Left colon (tissue), 2 donors: Measurements from ENCODE around the gene C19orf73. TPM values are rescaled to one million over a fixed set of nuclear protein-coding genes. Genes with fewer than 3 reads are reported as not detected.
"Not testable (repeated sequence)": the region's sequence is repeated elsewhere in the genome, so short reads cannot be mapped to it uniquely, and the experiment has no call there.

ENCODE experiments used
- ATAC-seq: fragments of 200-7000 bp; cut with Tn5 transposase; one replicate; pipeline ENCODE4 v1.9.1; 2020; ENCODE audit warnings: mild to moderate bottlenecking, moderate library complexity
- DNase-seq, 2 donors: peaks; one replicate each; pipeline ENCODE4 v3.0.0-alpha.2; 2020
- intact Hi-C, 2 donors: fragments of 100-400 bp; cut with DNase I in 1 of 2; cut with micrococcal nuclease in 1 of 2; formaldehyde crosslinking; loops; one replicate each; pipeline versions ENCODE4 v1.11.2 to v1.14.0; 2022; cut with DNase I, micrococcal nuclease
- total RNA-seq, 2 donors: library from RNA; stranded (reverse); fragmentation: NEBNext Ultra II Directional; extraction: Animal tissue kit (Norgen Biotek cat#: 25700); gene quantifications; one replicate each; pipeline ENCODE4 v1.2.1, GENCODE V29; 2021
- donor health status: DM: no; HTN: no; CAD: no.
- donor health status: DM: yes; HTN: yes; CAD: no.

C19orf73 gene
- total RNA-seq, 2 donors from 2014 or later, result 1.8 to 2.0 TPM

DNA sequence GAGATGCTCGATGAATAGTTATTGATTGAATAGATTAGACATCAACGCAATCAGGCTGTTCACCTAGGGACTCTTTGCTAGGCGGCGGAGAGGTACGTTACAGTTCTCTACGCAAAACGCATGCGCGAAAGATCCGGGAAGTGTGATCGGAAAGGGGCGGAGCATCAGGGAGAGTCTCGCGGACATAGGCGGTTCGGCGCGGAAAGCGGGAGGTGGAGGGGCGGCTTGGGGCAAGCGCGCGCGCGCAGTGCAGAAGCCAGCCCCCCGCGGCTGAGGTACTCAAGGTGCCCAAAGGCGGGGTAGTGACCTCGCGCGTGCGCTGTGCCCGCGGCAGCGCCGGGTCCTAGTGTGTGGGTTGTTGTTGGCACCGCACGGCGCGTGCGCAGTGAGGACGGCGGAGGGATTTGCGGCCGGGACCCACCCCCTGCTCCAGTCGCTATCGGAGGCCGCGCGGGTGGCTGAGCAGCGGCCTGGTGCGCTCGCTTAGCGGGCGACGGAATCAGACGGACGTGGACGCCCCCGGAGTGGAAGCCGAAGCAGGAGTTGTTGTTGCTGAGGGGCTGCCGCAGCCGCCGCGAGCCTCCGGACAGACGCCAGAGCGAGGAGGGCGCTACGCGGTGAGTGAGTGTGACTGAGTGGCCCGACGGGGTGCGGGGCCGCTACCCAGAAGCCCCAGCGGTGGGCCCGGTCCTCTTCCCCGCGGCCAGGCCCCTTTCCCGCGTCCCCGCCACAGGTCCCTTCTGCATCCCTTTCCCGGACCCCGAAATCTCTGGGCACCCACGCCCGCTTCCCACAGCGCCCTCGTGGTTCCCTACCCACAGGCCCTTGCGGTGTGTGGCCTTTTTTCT lies 33.7 kb downstream of the C19orf73 start, which contains the start of gene SNRNP70:
Gene SNRNP70, plus strand, starts transcription at position 432 of the 848 bp plus-strand sequence. CDS start 964 bp downstream, outside the sequence.
- peak; percentile 99 for DNase-seq
- ATAC-seq, result peak; percentile 95
- intact Hi-C loops, result no loop called here

DNA sequence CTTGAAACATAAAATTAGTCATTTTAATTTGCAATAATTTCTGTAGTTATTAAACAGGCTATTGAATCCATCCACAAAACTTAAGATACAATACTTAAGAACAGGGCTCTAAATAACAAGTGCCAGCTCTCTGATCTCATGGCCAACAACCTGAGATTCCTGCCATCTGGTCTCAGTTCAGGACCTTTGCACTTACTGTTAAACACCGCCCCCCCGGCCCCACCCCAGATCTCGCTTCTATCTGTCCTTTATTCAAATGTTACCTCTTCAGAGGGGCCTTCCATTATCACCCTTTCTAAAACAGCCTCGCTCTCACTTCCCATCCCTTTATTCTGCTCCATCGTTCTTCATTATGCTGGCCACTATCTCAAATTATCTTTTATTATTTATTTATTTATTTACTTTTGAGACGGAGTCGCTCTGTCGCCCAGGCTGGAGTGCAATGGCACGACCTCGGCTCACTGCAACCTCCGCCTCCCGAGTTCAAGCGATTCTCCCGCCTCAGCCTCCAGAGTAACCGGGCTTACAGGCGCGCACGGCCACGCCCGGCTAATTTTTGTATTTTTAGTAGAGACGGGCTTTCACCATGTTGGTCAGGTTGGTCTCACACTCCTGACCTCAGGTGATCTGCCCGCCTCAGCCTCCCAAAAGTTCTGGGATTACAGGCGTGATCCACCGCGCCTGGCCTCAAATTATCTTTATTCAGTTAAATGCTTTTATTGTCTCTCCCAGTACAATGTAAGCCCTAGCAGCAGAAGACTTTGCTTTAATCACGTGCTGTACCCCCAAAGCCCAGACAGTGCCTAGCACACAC lies 34.5 kb downstream of the C19orf73 start:
- DNase-seq (peak in 1 of 2 donors; percentile 39), ATAC-seq (peak; percentile 13)

DNA sequence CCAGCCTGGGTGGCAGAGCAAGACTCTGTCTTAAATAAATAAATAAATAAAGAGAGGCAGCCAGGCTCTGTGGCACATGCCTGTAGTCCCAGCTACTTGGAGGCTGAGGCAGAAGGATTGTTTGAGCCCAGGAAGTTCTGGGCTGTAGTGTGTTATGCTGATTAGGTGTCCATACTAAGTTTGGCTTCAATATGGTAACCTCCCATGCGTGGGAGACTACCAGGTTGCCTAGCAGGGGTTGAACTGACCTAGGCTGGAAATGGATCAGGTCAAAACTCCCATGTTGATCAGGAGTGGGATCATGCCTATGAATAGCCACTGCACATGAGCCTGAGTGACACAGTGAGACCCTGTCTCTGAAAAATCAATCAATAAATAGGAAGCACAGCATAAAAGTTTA lies 37.7 kb downstream of the C19orf73 start:
- ATAC-seq (no peak), DNase-seq (no peak)
- intact Hi-C loops, result no loop called here

More for the DNA sequence above, 34.5 kb downstream of the C19orf73 start:
- intact Hi-C loops, result no loop called here

DNA sequence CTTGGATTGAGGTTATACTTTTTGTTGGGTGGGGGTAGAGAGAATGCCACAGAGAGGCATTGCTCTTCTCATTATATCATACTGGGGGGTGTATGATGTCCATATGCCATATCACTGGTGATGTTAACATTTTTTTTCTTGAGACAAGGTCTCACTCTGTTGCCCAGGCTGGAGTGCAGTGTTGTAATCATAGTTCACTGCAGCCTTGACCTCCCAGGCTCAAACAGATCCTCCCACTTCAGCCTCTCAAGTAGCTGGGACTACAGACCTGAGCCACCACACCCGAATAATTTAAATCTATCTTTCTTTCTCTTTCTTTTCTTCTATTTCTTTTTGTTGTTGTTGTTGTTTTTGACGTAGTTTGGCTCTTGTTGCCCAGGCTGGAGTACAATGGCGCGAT lies 38.6 kb downstream of the C19orf73 start:
- no peak for DNase-seq
- intact Hi-C loops, result no loop called here
- no peak for ATAC-seq

DNA sequence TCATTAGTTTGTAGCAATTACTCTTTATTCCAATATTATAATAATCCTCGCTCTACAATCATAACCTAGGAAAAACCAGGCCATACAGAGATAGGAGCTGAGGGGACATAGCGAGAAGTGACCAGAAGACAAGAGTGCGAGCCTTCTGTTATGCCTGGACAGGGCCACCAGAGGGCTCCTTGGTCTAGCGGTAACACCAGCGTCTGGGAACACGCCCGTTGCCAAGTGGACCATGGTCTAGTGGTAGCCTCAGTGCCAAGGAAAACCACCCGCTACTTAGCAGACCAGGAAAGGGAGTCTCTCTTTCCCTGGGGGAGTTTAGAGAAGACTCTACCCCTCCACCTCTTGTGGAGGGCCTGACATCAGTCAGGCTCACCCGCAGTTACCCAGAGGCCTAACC lies 44.1 kb downstream of the C19orf73 start:
- ATAC-seq, result peak; percentile 74
- intact Hi-C loops, result not testable (repeated sequence)

DNA sequence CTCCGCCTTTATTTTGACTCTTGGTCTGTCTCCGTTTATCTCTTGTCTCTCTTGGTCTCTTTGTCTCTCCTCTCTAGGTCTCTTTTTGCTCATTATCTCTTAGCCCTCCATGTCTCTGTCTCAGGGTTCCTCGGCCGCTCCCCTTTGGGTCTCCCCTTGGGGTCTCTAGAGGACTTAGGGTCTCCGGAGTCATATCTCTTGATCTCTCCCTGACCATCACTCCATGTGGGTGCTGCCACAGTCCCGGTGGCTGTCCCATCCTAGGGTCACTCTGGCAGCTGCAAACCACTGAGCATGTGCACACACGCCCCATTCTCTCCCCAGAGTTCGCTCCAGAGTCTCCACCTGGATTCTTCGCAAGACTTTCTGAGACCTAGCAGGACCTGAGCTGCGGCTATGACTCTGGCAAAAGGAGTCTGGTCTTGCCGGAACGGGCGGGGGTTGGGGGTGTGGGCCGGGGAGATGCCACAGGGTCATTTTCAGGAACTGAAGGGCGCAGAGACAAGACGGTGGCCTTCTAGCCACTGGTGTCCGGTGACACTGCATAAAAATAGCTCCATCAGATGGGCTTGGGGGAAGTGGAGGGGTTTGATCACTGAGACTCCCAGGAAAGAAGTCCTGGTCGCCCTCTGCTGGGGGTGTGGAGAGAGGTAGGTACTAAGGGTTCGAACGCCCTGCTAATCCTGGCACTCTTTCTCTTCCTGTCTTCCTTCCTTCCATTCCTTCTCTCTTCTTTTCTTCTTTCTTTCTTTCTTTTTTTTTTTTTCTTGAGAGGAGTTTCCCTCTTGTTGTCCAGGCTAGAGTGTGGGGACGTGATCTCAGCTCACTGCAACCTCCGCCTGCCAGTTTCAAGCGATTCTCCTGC lies 45.2 kb downstream of the C19orf73 start:
- intact Hi-C loops, result no loop called here
- ATAC-seq (peak; percentile 59), DNase-seq (no peak)

More for the DNA sequence above, 44.1 kb downstream of the C19orf73 start:
- DNase-seq, result peak; percentile 65 to 80

DNA sequence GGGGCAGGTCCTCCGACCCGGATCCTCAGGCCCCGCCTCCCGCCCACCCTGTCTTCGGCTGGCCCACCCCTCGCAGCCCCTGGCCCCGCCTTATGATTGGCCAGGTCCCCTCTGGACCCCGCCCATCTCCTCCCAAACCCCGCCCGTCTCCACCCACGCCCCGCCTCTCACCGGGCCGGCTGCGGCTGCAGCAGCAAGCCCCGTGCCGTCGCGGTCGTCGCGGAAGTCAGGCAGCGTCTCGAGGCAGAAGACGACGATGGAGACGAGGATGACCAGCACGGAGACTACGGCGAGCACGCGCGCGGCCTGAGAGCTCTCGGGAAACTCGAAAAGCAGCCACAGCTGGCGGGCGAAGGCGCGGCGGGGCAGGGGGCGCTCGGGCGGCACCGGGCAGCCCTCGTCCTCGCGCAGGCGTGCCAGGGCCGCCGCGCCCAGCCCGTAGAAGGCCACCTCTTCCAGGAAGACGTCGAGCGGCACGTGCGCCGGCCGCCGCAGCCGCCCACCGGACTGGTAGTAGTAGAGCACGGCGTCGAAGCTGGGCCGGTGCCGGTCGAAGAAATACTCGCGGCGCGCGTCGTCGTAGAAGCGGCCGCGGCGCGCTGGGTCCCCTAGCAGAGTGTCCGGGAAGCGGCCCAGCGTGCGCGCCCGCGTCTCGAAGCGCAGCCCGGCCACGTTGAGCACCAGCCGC lies 46.9 kb downstream of the C19orf73 start:
- ATAC-seq (peak; percentile 39), DNase-seq (peak in 1 of 2 donors; percentile 20)
- intact Hi-C loops, result no loop called here

DNA sequence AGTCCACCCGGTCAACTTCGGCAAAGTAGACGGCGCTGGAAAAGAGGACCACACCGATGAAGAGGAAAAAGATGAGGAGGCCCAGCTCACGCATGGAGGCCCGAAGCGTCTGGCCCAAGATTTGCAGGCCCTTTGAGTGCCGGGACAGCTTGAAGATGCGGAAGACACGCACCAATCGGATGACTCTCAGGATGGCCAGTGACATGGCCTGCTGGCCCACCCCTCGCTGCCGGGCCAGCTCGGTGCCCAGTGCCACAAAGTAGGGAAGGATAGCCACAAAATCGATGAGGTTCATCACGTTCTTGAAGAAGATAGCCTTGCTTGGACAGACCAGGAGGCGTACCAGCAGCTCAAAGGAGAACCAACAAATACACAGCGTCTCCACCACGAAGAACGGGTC lies 48.5 kb downstream of the C19orf73 start:
- intact Hi-C loops, result no loop called here
- ATAC-seq, result no peak
- no peak for DNase-seq

DNA sequence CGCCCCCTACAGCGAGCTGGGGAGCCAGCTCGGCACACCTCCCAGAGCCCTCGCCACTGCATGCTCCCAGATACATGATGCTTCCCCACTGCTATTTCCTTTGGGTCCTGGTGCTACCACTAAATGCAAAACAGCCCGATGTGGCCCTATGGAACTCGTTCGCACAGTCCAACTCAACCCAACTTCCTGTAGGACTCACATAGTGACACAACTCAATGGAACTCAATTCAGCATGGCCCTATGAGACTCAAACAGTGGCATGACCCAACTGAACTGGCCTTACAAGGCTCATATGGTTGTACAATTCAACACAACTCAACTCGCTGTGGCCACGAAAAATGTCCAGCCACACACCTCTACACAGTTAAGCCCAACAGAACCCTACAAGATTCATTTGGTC lies 49.9 kb downstream of the C19orf73 start:
- ATAC-seq (no peak), DNase-seq (no peak)
- intact Hi-C loops, result no loop called here

Other genes with a start within 250 kb of the C19orf73 start
- gene PPP1R15A, start 246.7 kb downstream of the C19orf73 start, total RNA-seq, result 10 to 100 TPM; 39.4 to 40.4 TPM
- gene TULP2, start 220.4 kb downstream of the C19orf73 start, total RNA-seq, result not detected
- 100 to 1,000 TPM; 207 to 210 TPM for gene NUCB1, start 218.8 kb downstream of the C19orf73 start, total RNA-seq
- under 1 TPM in 1 of 2 donors, not detected in 1; 0.56 TPM for gene DHDH, start 185.4 kb downstream of the C19orf73 start, total RNA-seq
- gene BAX, start 164.3 kb downstream of the C19orf73 start, total RNA-seq, result 100 to 1,000 TPM; 128 to 174 TPM
- gene FTL, start 153.8 kb downstream of the C19orf73 start, total RNA-seq, result 1,000 to 10,000 TPM in 1 of 2 donors, 100 to 1,000 TPM in 1; 931 to 1,901 TPM
- gene GYS1, start 125.8 kb downstream of the C19orf73 start, total RNA-seq, result 10 to 100 TPM; 41.4 to 48.6 TPM
- 10 to 100 TPM; 47.9 to 56.7 TPM for gene RUVBL2, start 125.3 kb downstream of the C19orf73 start, total RNA-seq
- not detected for gene LHB, start 102.1 kb downstream of the C19orf73 start, total RNA-seq
- gene CGB3, start 94.8 kb downstream of the C19orf73 start, total RNA-seq, result not detected
- gene CGB2, start 87.3 kb downstream of the C19orf73 start, total RNA-seq, result not detected
- gene CGB1, start 82.2 kb downstream of the C19orf73 start, total RNA-seq, result not detected
- gene CGB5, start 75.3 kb downstream of the C19orf73 start, total RNA-seq, result not detected
- not detected for gene CGB8, start 70.0 kb downstream of the C19orf73 start, total RNA-seq
- gene CGB7, start 61.4 kb downstream of the C19orf73 start, total RNA-seq, result not detected
- gene NTF4, start 54.3 kb downstream of the C19orf73 start, total RNA-seq, result not detected
- not detected for gene KCNA7, start 46.4 kb downstream of the C19orf73 start, total RNA-seq
- gene SNRNP70, start 33.7 kb downstream of the C19orf73 start, total RNA-seq, result 100 to 1,000 TPM; 138 to 143 TPM
- gene LIN7B, start 4.8 kb downstream of the C19orf73 start, total RNA-seq, result 10 to 100 TPM in 1 of 2 donors, 1 to 10 TPM in 1; 8.8 to 11.4 TPM
- 10 to 100 TPM; 21.8 to 24.2 TPM for gene PPFIA3, start 401 bp upstream of the C19orf73 start, total RNA-seq
- 1 to 10 TPM; 1.2 to 1.3 TPM for gene HRC, start 36.3 kb upstream of the C19orf73 start, total RNA-seq
- gene TRPM4, start 38.6 kb upstream of the C19orf73 start, total RNA-seq, result 100 to 1,000 TPM; 244 to 291 TPM
- gene SLC6A16, start 206.0 kb upstream of the C19orf73 start, total RNA-seq, result under 1 TPM; 0.43 to 0.50 TPM
- 1 to 10 TPM; 5.6 to 9.6 TPM for gene CD37, start 216.3 kb upstream of the C19orf73 start, total RNA-seq
- 10 to 100 TPM; 11.8 to 18.0 TPM for gene TEAD2, start 243.3 kb upstream of the C19orf73 start, total RNA-seq
- gene DKKL1, start 244.7 kb upstream of the C19orf73 start, total RNA-seq, result not detected